NCI-H446 treated with DMSO at 0.1 percent for 48 hours (cell line): Measurements from ENCODE around the gene CLDN17.
A peak's percentile ranks its signal among the peaks of the same experiment; 100 is the strongest.

Experiments used
- DNase-seq: peaks from one replicate; lab custom pipeline; 2025; lab: John Stamatoyannopoulos, UW

Gene CLDN17

DNA sequence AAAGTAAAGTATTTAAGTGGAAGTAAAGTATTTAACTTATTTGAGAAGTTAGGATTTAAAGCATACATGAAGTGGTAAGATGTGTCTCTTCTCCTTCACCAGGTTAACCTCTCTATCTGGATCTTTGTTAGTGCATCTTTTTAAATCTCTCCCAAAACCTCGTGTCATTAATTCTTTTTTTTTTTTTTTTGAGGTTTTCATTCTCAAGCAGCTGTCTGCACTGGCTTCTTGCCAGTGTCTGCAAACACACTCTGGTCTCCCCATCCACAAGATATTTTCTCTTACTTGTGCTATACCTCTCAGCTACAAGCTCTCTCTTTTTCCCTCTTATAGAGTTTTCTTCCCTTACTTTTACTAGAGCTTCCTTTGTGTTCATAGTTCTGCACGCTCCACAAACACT lies 49.0 kb downstream of the CLDN17 start:
- peak; percentile 31 for DNase-seq

- no peak for DNase-seq
These were observed 50.1 kb downstream of the CLDN17 start for GRCh38 chr21:30116479-30116878.
